IPS DF 6.9 (cell line): Measurements from ENCODE around the gene EGLN2.
"Not testable (repeated sequence)": the region's sequence is repeated elsewhere in the genome, so short reads cannot be mapped to it uniquely, and the experiment has no call there.

ENCODE experiments used
- DNase-seq: peaks from one replicate; pipeline ENCODE4 v3.0.0-alpha.2; 2013; ENCODE audit warnings: low read depth, low spot score
- H3K27ac ChIP-seq: one replicate; pipeline ENCODE4 v1.5.1; 2013; ENCODE audit warnings: low read length, control low read depth
- H3K27me3 ChIP-seq: 2 replicates; pipeline ENCODE4 v1.6.1; 2013; ENCODE audit warnings: mild to moderate bottlenecking, low read length; ENCODE audit not compliant: control insufficient read depth, insufficient read depth
- H3K36me3 ChIP-seq: 2 replicates; pipeline ENCODE4 v1.6.1; 2013; ENCODE audit warnings: low read length; ENCODE audit not compliant: control insufficient read depth, insufficient read depth
- H3K4me1 ChIP-seq: 2 replicates; pipeline ENCODE4 v1.6.1; 2013; ENCODE audit warnings: low read length; ENCODE audit not compliant: control insufficient read depth, insufficient read depth
- H3K4me3 ChIP-seq: 2 replicates; pipeline ENCODE4 v1.5.1; 2013; ENCODE audit warnings: mild to moderate bottlenecking, low read length
- H3K9me3 ChIP-seq: 2 replicates; pipeline ENCODE4 v1.6.1; 2013; ENCODE audit warnings: low read length, inconsistent platforms; ENCODE audit not compliant: control insufficient read depth, insufficient read depth
- WGBS: extraction: QIAGEN DNeasy Blood & Tissue Kit; methylation state at CpG from one replicate; pipeline ENCODE4 v1.1.7; 2013; ENCODE audit warnings: mixed read lengths, missing lambda C conversion rate; ENCODE audit not compliant: insufficient read length, insufficient coverage; 5-methylcytosine and 5-hydroxymethylcytosine counted together

The EGLN2 gene

GRCh38 chr19:40822161-40822560 is 23.2 kb downstream of the EGLN2 start:
- Histone ChIP-seq H3K36me3 (no peaks in the 10 kb centered on the region), H3K4me1 (peaks cover 4% of the 10 kb centered on the region; the same call in 1 of the 2 replicates), H3K27ac (no peak overlapping the region), H3K27me3 (no peaks in the 10 kb centered on the region), H3K9me3 (no peaks in the 10 kb centered on the region), H3K4me3 (no peak overlapping the region)
- no peak for DNase-seq
- no CpG with 5 or more reads among the region's 22 CpGs for WGBS

- H3K27me3 ChIP-seq, DNase-seq, H3K9me3 ChIP-seq, H3K4me3 ChIP-seq, H3K27ac ChIP-seq, H3K36me3 ChIP-seq, H3K4me1 ChIP-seq: not testable (repeated sequence)
- no CpG with 5 or more reads among the region's 9 CpGs for WGBS
These were observed 23.9 kb downstream of the EGLN2 start for GRCh38 chr19:40822704-40823553.

GRCh38 chr19:40824916-40825315 is 25.9 kb downstream of the EGLN2 start:
- not testable (repeated sequence) for H3K36me3 ChIP-seq, DNase-seq, H3K4me3 ChIP-seq, H3K9me3 ChIP-seq, H3K4me1 ChIP-seq, H3K27me3 ChIP-seq, H3K27ac ChIP-seq
- WGBS = no CpG with 5 or more reads among the region's 16 CpGs

GRCh38 chr19:40825460-40826095 is 26.6 kb downstream of the EGLN2 start:
- H3K27me3 ChIP-seq, H3K27ac ChIP-seq, H3K4me3 ChIP-seq, H3K4me1 ChIP-seq, H3K9me3 ChIP-seq, H3K36me3 ChIP-seq, DNase-seq: not testable (repeated sequence)
- WGBS = no CpG with 5 or more reads among the region's 6 CpGs

- H3K9me3 ChIP-seq, H3K4me3 ChIP-seq, DNase-seq, H3K27ac ChIP-seq, H3K27me3 ChIP-seq, H3K4me1 ChIP-seq, H3K36me3 ChIP-seq: not testable (repeated sequence)
- WGBS = no CpG with 5 or more reads among the region's 14 CpGs
These were observed 27.3 kb downstream of the EGLN2 start for GRCh38 chr19:40826312-40826698.

GRCh38 chr19:40826699-40827385 is 27.9 kb downstream of the EGLN2 start:
- H3K4me1 ChIP-seq, DNase-seq, H3K27me3 ChIP-seq, H3K27ac ChIP-seq, H3K36me3 ChIP-seq, H3K9me3 ChIP-seq, H3K4me3 ChIP-seq: not testable (repeated sequence)
- WGBS = no CpG with 5 or more reads among the region's 29 CpGs

GRCh38 chr19:40827386-40828247 is 28.6 kb downstream of the EGLN2 start:
- no peak overlapping the region for H3K4me3 ChIP-seq
- DNase-seq = no peak
- no CpG with 5 or more reads among the region's 22 CpGs for WGBS

GRCh38 chr19:40829205-40829604 is 30.2 kb downstream of the EGLN2 start:
- Histone ChIP-seq H3K27me3 (no peaks in the 10 kb centered on the region), H3K4me1 (no peaks in the 10 kb centered on the region), H3K36me3 (no peaks in the 10 kb centered on the region), H3K4me3 (no peak overlapping the region), H3K27ac (no peak overlapping the region), H3K9me3 (no peaks in the 10 kb centered on the region)
- DNase-seq = no peak

More at GRCh38 chr19:40827386-40828247, 28.6 kb downstream of the EGLN2 start:
- H3K4me1 ChIP-seq = no peaks in the 10 kb centered on the region
- no peaks in the 10 kb centered on the region for H3K36me3 ChIP-seq
- no peak overlapping the region for H3K27ac ChIP-seq
- H3K27me3 ChIP-seq = no peaks in the 10 kb centered on the region
- no peaks in the 10 kb centered on the region for H3K9me3 ChIP-seq

- H3K36me3 ChIP-seq, H3K9me3 ChIP-seq, H3K4me3 ChIP-seq, H3K27ac ChIP-seq, DNase-seq, H3K27me3 ChIP-seq, H3K4me1 ChIP-seq: not testable (repeated sequence)
- no CpG with 5 or more reads among the region's 16 CpGs for WGBS
These were observed 31.8 kb downstream of the EGLN2 start for GRCh38 chr19:40830741-40831140.
